ENCODE data around the gene GTF2H4.
"Not testable (repeated sequence)": the region's sequence is repeated elsewhere in the genome, so short reads cannot be mapped to it uniquely, and the experiment has no call there.

GRCh38 chr6:30924040-30924627, 16.1 kb downstream of the GTF2H4 start:
- not testable (repeated sequence) for TF ChIP-seq YY1 (IDR thresholded peaks at IDR 0.05)
- TF ChIP-seq, protein P1, sequence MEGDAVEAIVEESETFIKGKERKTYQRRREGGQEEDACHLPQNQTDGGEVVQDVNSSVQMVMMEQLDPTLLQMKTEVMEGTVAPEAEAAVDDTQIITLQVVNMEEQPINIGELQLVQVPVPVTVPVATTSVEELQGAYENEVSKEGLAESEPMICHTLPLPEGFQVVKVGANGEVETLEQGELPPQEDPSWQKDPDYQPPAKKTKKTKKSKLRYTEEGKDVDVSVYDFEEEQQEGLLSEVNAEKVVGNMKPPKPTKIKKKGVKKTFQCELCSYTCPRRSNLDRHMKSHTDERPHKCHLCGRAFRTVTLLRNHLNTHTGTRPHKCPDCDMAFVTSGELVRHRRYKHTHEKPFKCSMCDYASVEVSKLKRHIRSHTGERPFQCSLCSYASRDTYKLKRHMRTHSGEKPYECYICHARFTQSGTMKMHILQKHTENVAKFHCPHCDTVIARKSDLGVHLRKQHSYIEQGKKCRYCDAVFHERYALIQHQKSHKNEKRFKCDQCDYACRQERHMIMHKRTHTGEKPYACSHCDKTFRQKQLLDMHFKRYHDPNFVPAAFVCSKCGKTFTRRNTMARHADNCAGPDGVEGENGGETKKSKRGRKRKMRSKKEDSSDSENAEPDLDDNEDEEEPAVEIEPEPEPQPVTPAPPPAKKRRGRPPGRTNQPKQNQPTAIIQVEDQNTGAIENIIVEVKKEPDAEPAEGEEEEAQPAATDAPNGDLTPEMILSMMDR (IDR thresholded peaks at IDR 0.05; ENCODE audit: low read depth, low read length, missing input control): not testable (repeated sequence)
